ENCODE results near the gene HIGD1A. TPM values are rescaled to one million over a fixed set of nuclear protein-coding genes. Genes with fewer than 3 reads are reported as not detected.
"Not testable (repeated sequence)": the region's sequence is repeated elsewhere in the genome, so short reads cannot be mapped to it uniquely, and the experiment has no call there.

The HIGD1A gene
- total RNA-seq, 4 donors from 2014 or later = 102 to 278 (median 204) TPM

- H3K9me3 ChIP-seq = no peaks in the 10 kb centered on the region
- H3K27ac ChIP-seq = peak overlapping the region in 2 of 4 donors; percentile 6 to 76
- DNase-seq = no peak
- H3K4me1 ChIP-seq = peaks cover 0 to 21% (median 0%) of the 10 kb centered on the region in 4 donors
- H3K4me3 ChIP-seq = no peak overlapping the region
- H3K27me3 ChIP-seq = no peaks in the 10 kb centered on the region
- TF ChIP-seq POLR2A (IDR thresholded peaks at IDR 0.05) (no peak), CTCF (IDR thresholded peaks at IDR 0.05) (no peak)
- no peaks in the 10 kb centered on the region for H3K36me3 ChIP-seq
Measured at GRCh38 chr3:42814246-42814645, 10.0 kb upstream of the HIGD1A start.

- DNase-seq = not testable (repeated sequence)
Measured at GRCh38 chr3:42811118-42811883, 7.0 kb upstream of the HIGD1A start.

GRCh38 chr3:42810706-42811105 is 6.4 kb upstream of the HIGD1A start:
- Histone ChIP-seq H3K4me1 (peaks cover 0 to 16% (median 0%) of the 10 kb centered on the region in 4 donors), H3K27ac (peak overlapping the region in 1 of 4 donors; percentile 44)
- not testable (repeated sequence) for H3K27me3 ChIP-seq, DNase-seq, H3K36me3 ChIP-seq, H3K9me3 ChIP-seq, H3K4me3 ChIP-seq

More at GRCh38 chr3:42811118-42811883, 7.0 kb upstream of the HIGD1A start:
- H3K27me3 ChIP-seq, H3K4me3 ChIP-seq, H3K9me3 ChIP-seq, H3K36me3 ChIP-seq: not testable (repeated sequence)
- Histone ChIP-seq H3K27ac (peak overlapping the region in 1 of 4 donors; percentile 44), H3K4me1 (peaks cover 0 to 19% (median 0%) of the 10 kb centered on the region in 4 donors)

DNA sequence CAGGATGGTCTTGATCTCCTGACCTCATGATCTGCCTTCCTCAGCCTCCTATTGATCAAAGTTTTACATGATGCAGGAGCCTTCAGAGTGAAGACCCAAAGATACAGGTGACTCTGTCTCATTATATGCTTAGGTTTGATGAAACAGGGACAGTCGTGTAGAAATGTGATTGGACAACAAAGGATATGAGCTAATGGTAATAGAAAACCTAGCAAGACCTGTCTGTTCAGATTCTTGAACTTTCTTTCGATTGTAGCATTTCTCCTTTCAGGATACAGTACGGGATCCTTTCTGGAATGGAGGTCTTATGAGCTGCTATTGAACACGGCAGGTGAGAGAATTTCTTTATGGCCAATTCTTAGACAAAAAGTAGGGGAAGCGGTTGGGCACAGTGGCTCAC is 4.9 kb upstream of the HIGD1A start, which contains the start of gene ACKR2:
Gene ACKR2 (plus strand): TSS at position 244 of the 400 bp plus-strand sequence. CDS start 55,058 bp downstream, outside the sequence.
- Histone ChIP-seq H3K36me3 (no peaks in the 10 kb centered on the region), H3K27me3 (no peaks in the 10 kb centered on the region), H3K4me1 (peaks cover 0 to 14% (median 0%) of the 10 kb centered on the region in 4 donors), H3K4me3 (no peak within 1 kb of the TSS), H3K9me3 (no peaks in the 10 kb centered on the region), H3K27ac (no peak within 1 kb of the TSS)
- TF ChIP-seq CTCF (IDR thresholded peaks at IDR 0.05) = no peak
- no peak for TF ChIP-seq POLR2A (IDR thresholded peaks at IDR 0.05)
- no peak for DNase-seq

DNA sequence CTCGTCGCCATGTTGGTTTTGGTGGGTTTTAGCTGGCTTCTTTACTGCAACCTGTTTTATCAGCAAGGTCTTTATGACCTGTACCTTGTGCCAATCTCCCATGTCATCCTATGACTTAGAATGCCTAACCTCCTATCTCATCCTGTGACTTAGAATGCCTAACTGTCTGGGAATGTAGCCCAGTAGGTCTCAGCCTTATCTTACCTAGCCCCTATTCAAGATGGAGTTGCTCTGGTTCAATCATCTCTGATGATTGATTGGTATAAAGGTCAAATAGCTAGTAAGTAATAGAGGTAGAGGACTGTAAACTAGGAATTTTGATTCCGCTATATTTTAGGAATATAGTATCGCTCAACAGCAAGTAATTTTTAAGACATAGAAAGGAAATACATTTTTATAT is 3.6 kb upstream of the HIGD1A start:
- Histone ChIP-seq H3K9me3 (no peaks in the 10 kb centered on the region), H3K4me1 (peaks cover 0 to 15% (median 2%) of the 10 kb centered on the region in 4 donors), H3K36me3 (no peaks in the 10 kb centered on the region), H3K27me3 (no peaks in the 10 kb centered on the region), H3K27ac (no peak overlapping the region), H3K4me3 (no peak overlapping the region)
- DNase-seq = no peak
- TF ChIP-seq CTCF (IDR thresholded peaks at IDR 0.05) (no peak), POLR2A (IDR thresholded peaks at IDR 0.05) (no peak)

GRCh38 chr3:42805141-42805821 is 991 bp upstream of the HIGD1A start:
- no peak for TF ChIP-seq POLR2A (IDR thresholded peaks at IDR 0.05)
- TF ChIP-seq CTCF (IDR thresholded peaks at IDR 0.05) = no peak

More at GRCh38 chr3:42805141-42805821, 991 bp upstream of the HIGD1A start:
- Histone ChIP-seq H3K36me3 (no peaks in the 10 kb centered on the region), H3K27ac (peak overlapping the region in 2 of 4 donors; percentile 95 to 97), H3K9me3 (no peaks in the 10 kb centered on the region), H3K4me3 (peak overlapping the region; percentile 65 to 79 (median 68)), H3K4me1 (peaks cover 0 to 31% (median 4%) of the 10 kb centered on the region in 4 donors), H3K27me3 (no peaks in the 10 kb centered on the region)
- peak in 2 of 3 donors; percentile 55 to 60 for DNase-seq

Data from Peyer's patch (tissue), 4 donors.